ENCODE measurements around the gene UCP2. TPM values are rescaled to one million over a fixed set of nuclear protein-coding genes. Genes with fewer than 3 reads are reported as not detected.

The UCP2 gene
- total and polyA plus RNA-seq, 7 donors, result 11.8 to 99.5 (median 74.5) TPM

GRCh38 chr11:74000307-74001133, 17.9 kb upstream of the UCP2 start:
- WGBS, 3 donors, result 65 to 77% (median 74%) methylated on average over 14 of the region's 14 CpGs

DNA sequence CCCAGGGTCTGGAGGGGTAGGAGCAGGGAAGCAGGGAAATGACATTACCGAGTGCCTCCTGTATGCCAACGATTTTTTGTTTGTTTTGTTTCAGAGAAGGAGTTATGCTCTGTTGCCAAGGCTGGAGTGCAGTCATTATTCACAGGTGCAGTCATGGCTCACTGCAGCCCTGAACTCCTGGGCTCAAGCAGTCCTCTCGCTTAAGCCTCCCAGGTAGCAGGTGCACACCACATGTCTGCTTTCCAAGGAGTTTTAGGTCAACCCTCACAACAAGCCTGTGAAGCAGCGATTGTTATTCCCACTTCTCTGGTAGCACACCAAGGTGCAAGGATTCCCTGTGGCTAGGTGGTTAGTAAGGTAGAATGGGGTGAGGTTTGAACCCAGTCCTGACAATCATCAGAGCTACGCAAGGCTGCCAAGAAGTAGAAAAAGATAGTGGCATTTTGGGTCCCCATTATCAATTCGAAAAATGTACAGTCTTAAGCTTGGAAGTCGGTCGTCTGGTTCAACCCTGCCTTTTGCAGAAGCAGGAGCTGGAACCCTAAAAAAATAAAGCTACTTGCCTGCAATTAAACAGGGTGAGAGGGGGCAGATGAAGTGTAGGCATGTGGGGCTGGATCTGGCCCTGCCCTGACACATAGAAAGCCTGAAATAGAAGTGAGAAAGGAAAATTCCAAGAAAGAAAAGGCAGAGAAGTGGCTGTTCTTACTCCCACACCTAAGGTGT, 17.1 kb upstream of the UCP2 start:
- 70 to 82% (median 79%) methylated on average over 8 of the region's 8 CpGs for WGBS, 3 donors
- H3K4me1 ChIP-seq, result peaks cover 26% of the 10 kb centered on the region
- no peak for DNase-seq
- H3K36me3 ChIP-seq (ENCODE audit: insufficient read depth in 1 of 2, low read depth in 1 of 2), result peaks cover 0 to 52% of the 10 kb centered on the region in 2 donors
- TF ChIP-seq CTCF (IDR thresholded peaks at IDR 0.05), result no peak
- H3K27ac ChIP-seq, result no peak overlapping the region
- ATAC-seq, result peak in 1 of 4 donors; percentile 7
- H3K4me3 ChIP-seq, result no peak overlapping the region
- no peaks in the 10 kb centered on the region for H3K27me3 ChIP-seq (ENCODE audit: insufficient read depth in 3 of 3, low read length in 2 of 3)
- intact Hi-C loops (cut with DNase I), result no loop called here
- no peaks in the 10 kb centered on the region for H3K9me3 ChIP-seq

More at GRCh38 chr11:74000307-74001133, 17.9 kb upstream of the UCP2 start:
- TF ChIP-seq CTCF (IDR thresholded peaks at IDR 0.05), result no peak
- peak in 1 of 4 donors; percentile 18 for ATAC-seq
- intact Hi-C loops (cut with DNase I), result no loop called here
- H3K4me1 ChIP-seq, result peaks cover 33% of the 10 kb centered on the region
- no peaks in the 10 kb centered on the region for H3K9me3 ChIP-seq
- peaks cover 0 to 59% of the 10 kb centered on the region in 2 donors for H3K36me3 ChIP-seq (ENCODE audit: insufficient read depth in 1 of 2, low read depth in 1 of 2)
- H3K27me3 ChIP-seq (ENCODE audit: insufficient read depth in 3 of 3, low read length in 2 of 3), result no peaks in the 10 kb centered on the region
- H3K4me3 ChIP-seq, result no peak overlapping the region
- H3K27ac ChIP-seq, result peak overlapping the region; percentile 6
- no peak for DNase-seq

DNA sequence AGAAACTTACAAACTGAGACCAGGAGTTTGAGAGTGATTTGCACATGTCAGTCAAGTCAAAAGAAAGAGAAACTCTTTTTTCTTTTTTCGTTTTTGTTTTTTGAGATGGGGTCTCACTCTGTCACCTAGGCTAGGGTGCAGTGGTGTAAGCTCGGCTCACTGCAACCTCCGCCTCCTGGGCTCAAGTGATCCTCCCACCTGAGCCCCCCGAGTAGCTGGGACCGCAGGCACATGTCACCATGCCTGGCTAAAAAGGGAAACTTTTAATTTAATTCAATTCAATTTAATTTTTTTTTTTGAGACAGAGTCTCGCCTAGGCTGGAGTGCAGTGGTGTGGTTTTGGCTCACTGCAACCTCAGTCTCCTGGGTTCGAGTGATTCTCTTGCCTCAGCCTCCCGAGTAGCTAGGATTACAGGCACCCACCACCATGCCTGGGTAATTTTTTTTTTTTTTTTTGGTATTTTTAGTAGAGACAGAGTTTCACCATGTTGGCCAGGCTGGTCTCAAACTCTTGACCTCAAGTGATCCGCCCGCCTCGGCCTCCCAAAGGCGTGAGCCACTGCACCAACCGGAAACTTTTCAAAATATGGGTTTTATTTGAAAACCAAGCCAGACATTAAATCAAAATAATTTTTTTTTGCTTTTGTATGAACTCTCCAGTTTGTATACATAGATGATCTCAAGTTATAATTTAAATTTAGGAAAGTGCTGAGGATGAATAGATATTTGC, 16.4 kb upstream of the UCP2 start:
- Histone ChIP-seq H3K27me3 (ENCODE audit: insufficient read depth in 3 of 3, low read length in 2 of 3) (no peaks in the 10 kb centered on the region), H3K4me1 (peaks cover 23% of the 10 kb centered on the region), H3K4me3 (no peak overlapping the region), H3K27ac (no peak overlapping the region), H3K36me3 (ENCODE audit: insufficient read depth in 1 of 2, low read depth in 1 of 2) (peaks cover 0 to 44% of the 10 kb centered on the region in 2 donors), H3K9me3 (no peaks in the 10 kb centered on the region)
- DNase-seq (no peak), ATAC-seq (no peak)
- TF ChIP-seq CTCF (IDR thresholded peaks at IDR 0.05), result no peak
- intact Hi-C loops (cut with DNase I), result no loop called here
- 84 to 95% (median 84%) methylated on average over 13 of the region's 13 CpGs for WGBS, 3 donors

- Histone ChIP-seq H3K27ac (no peak overlapping the region), H3K27me3 (ENCODE audit: insufficient read depth in 3 of 3, low read length in 2 of 3) (no peaks in the 10 kb centered on the region), H3K4me3 (no peak overlapping the region), H3K9me3 (no peaks in the 10 kb centered on the region), H3K36me3 (ENCODE audit: insufficient read depth in 1 of 2, low read depth in 1 of 2) (peaks cover 0 to 27% of the 10 kb centered on the region in 2 donors), H3K4me1 (peaks cover 8% of the 10 kb centered on the region)
- ATAC-seq, result no peak
- WGBS, 3 donors, result 83 to 97% (median 89%) methylated on average over 6 of the region's 6 CpGs
- no peak for DNase-seq
- no peak for TF ChIP-seq CTCF (IDR thresholded peaks at IDR 0.05)
- intact Hi-C loops (cut with DNase I), result no loop called here
Observed at GRCh38 chr11:73997120-73997770, 14.6 kb upstream of the UCP2 start.
